Heart right ventricle (tissue), 16 donors: ENCODE data around the gene DLG4. TPM values are rescaled to one million over a fixed set of nuclear protein-coding genes. Genes with fewer than 3 reads are reported as not detected.

Source experiments
- ATAC-seq, 8 donors: fragments of 200-7000 bp; cut with Tn5 transposase; one replicate each; pipeline ENCODE4 v1.9.1; 2020; ENCODE audit warnings: mild to moderate bottlenecking in 8 of 8, moderate library complexity in 8 of 8, moderate number of reproducible peaks in 1 of 8
- DNase-seq, 2 donors: peaks; one replicate each; pipeline ENCODE4 v3.0.0-alpha.2; 2020
- H3K27ac ChIP-seq, 10 donors: fragments of 200-600 bp; sonication (generic) in 2 of 10; one replicate each; pipeline versions ENCODE4 v1.5.0 to v1.8.0; 2020 to 2022; ENCODE audit warnings: mild to moderate bottlenecking in 3 of 10
- H3K27me3 ChIP-seq, 7 donors: fragments of 200-600 bp; one replicate each; pipeline ENCODE4 v1.8.0; 2021 to 2022; ENCODE audit warnings: mild to moderate bottlenecking in 2 of 7
- H3K36me3 ChIP-seq, 9 donors: fragments of 200-600 bp; sonication (generic) in 1 of 9; one replicate each; pipeline versions ENCODE4 v1.5.0 to v1.8.0; 2020 to 2022; ENCODE audit warnings: mild to moderate bottlenecking in 2 of 9
- H3K4me1 ChIP-seq, 9 donors: fragments of 200-600 bp; sonication (generic) in 1 of 9; one replicate each; pipeline versions ENCODE4 v1.5.0 to v1.8.0; 2020 to 2022; ENCODE audit warnings: mild to moderate bottlenecking in 4 of 9
- H3K4me3 ChIP-seq, 10 donors: fragments of 200-600 bp; sonication (generic) in 2 of 10; one replicate each; pipeline versions ENCODE4 v1.5.0 to v1.8.0; 2020 to 2022; ENCODE audit warnings: mild to moderate bottlenecking in 7 of 10, moderate library complexity in 2 of 10
- H3K9me3 ChIP-seq, 11 donors: fragments of 200-600 bp in 10 of 11; sonication (generic) in 2 of 11; one replicate each; pipeline versions ENCODE4 v1.5.0 to v1.8.0; 2013 to 2022; ENCODE audit warnings: mild to moderate bottlenecking in 2 of 11, control low read depth in 1 of 11, moderate library complexity in 1 of 11
- WGBS, 2 donors: extraction: QIAGEN DNeasy Blood & Tissue Kit; methylation state at CpG; one replicate each; pipeline ENCODE4 v1.1.7; 2013; ENCODE audit warnings: inconsistent platforms in 1 of 2; 5-methylcytosine and 5-hydroxymethylcytosine counted together
- intact Hi-C, 10 donors: fragments of 100-400 bp; cut with DNase I; formaldehyde crosslinking; loops; one replicate each; pipeline versions ENCODE4 v1.11.1 to v1.14.2; 2022
- polyA plus RNA-seq, 2 donors: library from polyadenylated mRNA; stranded (reverse); fragments of 200-250 nt; gene quantifications; one replicate each; pipeline ENCODE4 v1.2.3, GENCODE V29; 2013
- total RNA-seq, 10 donors: library from RNA; stranded (reverse); fragmentation: NEBNext Ultra II Directional in 3 of 10; extraction: Animal tissue kit (Norgen Biotek cat#: 25700) in 3 of 10; gene quantifications; one replicate each; pipeline versions ENCODE4 v1.2.1 to v1.2.4, GENCODE V29; 2021 to 2023
- TF ChIP-seq, protein P1 (sequence below), 9 donors: fragments of 200-600 bp; sonication (generic) in 2 of 9; IDR thresholded peaks; one replicate each; pipeline versions ENCODE4 v1.5.0 to v1.8.0; 2021 to 2022; ENCODE audit warnings: antibody characterized with exemption in 9 of 9, mild to moderate bottlenecking in 5 of 9, moderate library complexity in 1 of 9
- donor health status: Arrhythmogenic right ventricular cardiomyopathy.
- donor health status: ischemic (EF 13 %, LVEDD 7.1; RV severe dilation, severe dysfunction).
- donor health status: healthy with polysubstance abuse.
- donor health status: DM: no; HTN: yes; CAD: no.
- donor health status: DM: no; HTN: no; CAD: no.
- donor health status: ischemic (EF 25% LVEDD 6.9; RV normal size, moderate dysfunction).
- donor health status: ischemic (EF 25% LVEDD 5.7; RV mildly dilated, moderate dysfunction).
- donor health status: healthy.
- donor health status: DM: yes; HTN: yes; CAD: no.
- donor health status: Ischemic cardiomyopathy.
- donor health status: ischemic (EF 35%, LVEDD 5.7; RV mildly dilated, moderate dysfunction).
- donor health status: nonischemic (EF 11% LVEDD 7.7; RV severe dilation, severe dysfunction).
- donor health status: DM: yes; HTN: yes; CAD: no.
- donor health status: PGD.
- donor health status: ischemic (EF 29% LVEDD 5.4; RV normal size, mild dysfunction).
- donor health status: nonischemic (EF 23%, LVEDD 6.1; RV moderate dilation, normal function).

The DLG4 gene
- total and polyA plus RNA-seq, 12 donors = 5.4 to 27.8 (median 16.7) TPM

DNA sequence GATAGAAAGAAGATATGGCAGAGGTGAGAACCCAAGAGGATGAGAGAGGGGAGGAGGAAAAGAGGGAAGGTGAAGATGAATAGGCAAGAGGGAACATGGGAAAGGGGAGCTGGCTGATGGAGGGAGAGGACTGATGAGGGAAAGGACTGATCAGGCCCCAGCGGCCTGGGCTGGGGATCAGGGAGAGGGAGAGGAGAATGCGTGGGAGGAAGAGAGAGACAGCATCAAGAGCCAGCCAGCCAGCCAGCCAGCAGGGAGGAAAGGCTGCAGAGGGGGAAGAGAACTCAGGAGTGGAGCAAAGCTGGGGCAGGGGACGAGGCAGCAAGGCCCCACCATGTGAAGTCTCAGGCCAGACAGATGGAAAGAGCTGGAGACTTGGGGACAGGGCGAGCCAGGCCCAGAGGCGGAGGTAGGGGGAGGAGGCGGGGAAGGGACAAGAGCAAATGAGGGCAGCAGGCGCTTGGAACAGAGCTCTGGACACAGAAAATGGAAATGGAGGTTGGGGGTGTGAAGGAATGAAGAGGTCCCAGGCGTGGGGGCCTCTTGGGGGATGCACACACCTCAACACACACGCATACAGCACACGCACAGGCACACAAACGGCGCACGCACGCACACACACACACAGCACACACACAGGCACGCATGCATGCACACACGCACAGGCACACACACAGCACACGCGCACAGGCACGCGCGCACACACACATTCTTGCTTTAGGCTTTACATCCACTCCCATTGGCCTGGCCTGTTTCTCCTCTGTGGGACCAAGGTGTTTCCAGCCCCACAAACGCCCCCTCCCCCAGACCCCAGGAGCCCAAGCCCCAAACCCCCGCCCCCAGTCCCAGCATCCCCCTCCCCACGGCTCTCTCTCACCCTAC lies 12.3 kb downstream of the DLG4 start:
- intact Hi-C loops = no loop called here
- 68 to 78% methylated on average over 23 to 24 of the region's 24 CpGs for WGBS, 2 donors
- Histone ChIP-seq H3K36me3 (peaks cover 0 to 16% (median 9%) of the 10 kb centered on the region in 9 donors), H3K9me3 (no peaks in the 10 kb centered on the region), H3K27ac (peak overlapping the region in 5 of 10 donors; percentile 6 to 58 (median 35)), H3K4me1 (peaks cover 0 to 24% (median 10%) of the 10 kb centered on the region in 9 donors), H3K4me3 (peak overlapping the region in 1 of 10 donors; percentile 11), H3K27me3 (no peaks in the 10 kb centered on the region)
- peak in 2 of 8 donors; percentile 10 to 15 for ATAC-seq
- TF ChIP-seq, protein P1, sequence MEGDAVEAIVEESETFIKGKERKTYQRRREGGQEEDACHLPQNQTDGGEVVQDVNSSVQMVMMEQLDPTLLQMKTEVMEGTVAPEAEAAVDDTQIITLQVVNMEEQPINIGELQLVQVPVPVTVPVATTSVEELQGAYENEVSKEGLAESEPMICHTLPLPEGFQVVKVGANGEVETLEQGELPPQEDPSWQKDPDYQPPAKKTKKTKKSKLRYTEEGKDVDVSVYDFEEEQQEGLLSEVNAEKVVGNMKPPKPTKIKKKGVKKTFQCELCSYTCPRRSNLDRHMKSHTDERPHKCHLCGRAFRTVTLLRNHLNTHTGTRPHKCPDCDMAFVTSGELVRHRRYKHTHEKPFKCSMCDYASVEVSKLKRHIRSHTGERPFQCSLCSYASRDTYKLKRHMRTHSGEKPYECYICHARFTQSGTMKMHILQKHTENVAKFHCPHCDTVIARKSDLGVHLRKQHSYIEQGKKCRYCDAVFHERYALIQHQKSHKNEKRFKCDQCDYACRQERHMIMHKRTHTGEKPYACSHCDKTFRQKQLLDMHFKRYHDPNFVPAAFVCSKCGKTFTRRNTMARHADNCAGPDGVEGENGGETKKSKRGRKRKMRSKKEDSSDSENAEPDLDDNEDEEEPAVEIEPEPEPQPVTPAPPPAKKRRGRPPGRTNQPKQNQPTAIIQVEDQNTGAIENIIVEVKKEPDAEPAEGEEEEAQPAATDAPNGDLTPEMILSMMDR (IDR thresholded peaks at IDR 0.05) = no peak
- no peak for DNase-seq

GRCh38 chr17:7205561-7205960 lies 14.1 kb downstream of the DLG4 start:
- intact Hi-C loops = no loop called here
- Histone ChIP-seq H3K4me1 (peaks cover 0 to 16% (median 5%) of the 10 kb centered on the region in 9 donors), H3K36me3 (peaks cover 0 to 34% (median 13%) of the 10 kb centered on the region in 9 donors), H3K27me3 (no peaks in the 10 kb centered on the region), H3K4me3 (peak overlapping the region; percentile 53 to 72 (median 59)), H3K27ac (peak overlapping the region in 9 of 10 donors; percentile 44 to 86 (median 70)), H3K9me3 (no peaks in the 10 kb centered on the region)
- DNase-seq (no peak), ATAC-seq (no peak)
- WGBS, 2 donors = 49 to 52% methylated on average over 15 of the region's 15 CpGs
- TF ChIP-seq, protein P1 (IDR thresholded peaks at IDR 0.05) = no peak

GRCh38 chr17:7204828-7205461 lies 14.7 kb downstream of the DLG4 start:
- Histone ChIP-seq H3K9me3 (no peaks in the 10 kb centered on the region), H3K27me3 (no peaks in the 10 kb centered on the region), H3K4me1 (peaks cover 0 to 16% (median 5%) of the 10 kb centered on the region in 9 donors), H3K4me3 (peak overlapping the region; percentile 53 to 72 (median 59)), H3K27ac (peak overlapping the region in 9 of 10 donors; percentile 44 to 86 (median 70)), H3K36me3 (peaks cover 0 to 39% (median 13%) of the 10 kb centered on the region in 9 donors)
- peak; percentile 90 for DNase-seq
- TF ChIP-seq, protein P1 (IDR thresholded peaks at IDR 0.05) = no peak
- peak; percentile 87 to 94 (median 90) for ATAC-seq
- WGBS, 2 donors = 0 to 1% methylated on average over 34 of the region's 34 CpGs
- intact Hi-C loops = no loop called here

DNA sequence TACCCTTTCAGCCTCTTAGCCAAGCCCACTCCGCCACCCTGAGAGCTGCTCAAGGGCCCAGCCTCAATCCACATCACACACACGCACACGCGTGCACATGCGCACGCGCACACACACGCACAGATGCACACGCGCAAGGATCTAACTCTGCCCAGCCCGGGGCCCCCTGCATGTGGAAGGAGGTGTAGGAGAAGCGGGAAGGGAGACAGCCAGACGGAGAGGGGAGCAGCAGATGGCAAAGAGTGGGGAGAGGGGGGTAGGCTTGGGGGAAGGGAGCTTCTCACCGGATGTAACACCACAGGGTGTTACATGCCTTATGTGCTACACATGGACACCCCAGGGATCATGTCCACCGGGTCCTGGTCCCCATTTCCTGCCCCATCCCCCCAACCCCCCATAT lies 15.3 kb downstream of the DLG4 start:
- peak overlapping the region in 6 of 10 donors; percentile 57 to 86 (median 76) for H3K27ac ChIP-seq
- H3K4me3 ChIP-seq = peak overlapping the region in 9 of 10 donors; percentile 53 to 72 (median 60)
- no peaks in the 10 kb centered on the region for H3K27me3 ChIP-seq
- no peaks in the 10 kb centered on the region for H3K9me3 ChIP-seq
- intact Hi-C loops = no loop called here
- ATAC-seq (peak in 4 of 8 donors; percentile 0 to 18 (median 12)), DNase-seq (no peak)
- peaks cover 0 to 16% (median 5%) of the 10 kb centered on the region in 9 donors for H3K4me1 ChIP-seq
- TF ChIP-seq, protein P1 (IDR thresholded peaks at IDR 0.05) = no peak
- 79 to 81% methylated on average over 15 of the region's 15 CpGs for WGBS, 2 donors
- peaks cover 0 to 41% (median 13%) of the 10 kb centered on the region in 9 donors for H3K36me3 ChIP-seq
